K562 (cell line): ENCODE measurements around the gene RNASEH1. TPM values are rescaled to one million over a fixed set of nuclear protein-coding genes. Genes with fewer than 3 reads are reported as not detected.

Experiments used
- ARID4B ChIP-seq: sonication (generic); formaldehyde crosslinking; IDR thresholded peaks from 2 replicates; pipeline ENCODE4 v1.8.0; 2022; ENCODE audit warnings: mild to moderate bottlenecking, missing genetic modification reagents
- CEBPG ChIP-seq, 3 experiments: fragments of 200-800 bp in 1 of 3; sonication (Bioruptor generic) in 1 of 3; sonication (generic) in 1 of 3; formaldehyde crosslinking in 1 of 3; IDR thresholded peaks in 2 of 3; conservative IDR thresholded peaks in 1 of 3; 2 replicates each; pipeline versions ENCODE4 v1.6.1 to v1.8.0; 2016 to 2022; ENCODE audit warnings: missing compliant biosample characterization in 2 of 3, missing genetic modification characterization in 2 of 3, mild to moderate bottlenecking in 1 of 3, missing genetic modification reagents in 1 of 3
- CHD1 ChIP-seq: fragments of 200-600 bp; sonication (generic); IDR thresholded peaks from one replicate; pipeline ENCODE4 v1.6.1; 2012; ENCODE audit warnings: mild to moderate bottlenecking, moderate library complexity, low read length, inconsistent platforms
- FOXP1 ChIP-seq: sonication (generic); formaldehyde crosslinking; IDR thresholded peaks from 2 replicates; pipeline ENCODE4 v1.8.0; 2022; ENCODE audit warnings: mild to moderate bottlenecking, missing genetic modification reagents
- JUNB ChIP-seq: fragments of 450-650 bp; formaldehyde crosslinking; conservative IDR thresholded peaks from 2 replicates; pipeline ENCODE4 v1.4.0; 2020; ENCODE audit warnings: mild to moderate bottlenecking
- LARP7 ChIP-seq: fragments of 450-650 bp; IDR thresholded peaks from 2 replicates; pipeline ENCODE4 v1.6.1; 2016
- LCOR ChIP-seq: sonication (generic); formaldehyde crosslinking; IDR thresholded peaks from 2 replicates; pipeline ENCODE4 v1.8.0; 2022; ENCODE audit warnings: mild to moderate bottlenecking, missing genetic modification reagents
- NCOA1 ChIP-seq: fragments of 450-650 bp; IDR thresholded peaks from 2 replicates; pipeline ENCODE4 v1.6.1; 2016; ENCODE audit warnings: low read depth
- NFYB ChIP-seq: IDR thresholded peaks from 2 replicates; pipeline ENCODE4 v1.6.1; 2011; ENCODE audit warnings: mild to moderate bottlenecking, moderate library complexity; ENCODE audit not compliant: insufficient read length; ENCODE audit errors: extremely low read depth
- PKNOX1 ChIP-seq: fragments of 450-650 bp; IDR thresholded peaks from 2 replicates; pipeline ENCODE4 v1.6.1; 2016
- PTTG1 ChIP-seq: fragments of 450-650 bp; IDR thresholded peaks from 2 replicates; pipeline ENCODE4 v1.6.1; 2016; ENCODE audit warnings: low read depth, mild to moderate bottlenecking, missing genetic modification characterization, missing compliant biosample characterization
- RBM17 ChIP-seq: fragments of 200-400 bp; formaldehyde crosslinking; IDR thresholded peaks from 2 replicates; pipeline ENCODE4 v1.6.1; 2017; ENCODE audit warnings: low read depth, mild to moderate bottlenecking, low read length, borderline replicate concordance
- RCOR1 ChIP-seq, 2 experiments: IDR thresholded peaks; 2 replicates each; pipeline ENCODE4 v1.6.1; 2012; ENCODE audit warnings: low read depth in 2 of 2, low read length in 2 of 2, borderline replicate concordance in 1 of 2, improper control_type of control experiment in 1 of 2
- SMARCA4 ChIP-seq: fragments of 450-650 bp; IDR thresholded peaks from 2 replicates; pipeline ENCODE4 v1.6.1; 2016
- TCF3 ChIP-seq: sonication (generic); formaldehyde crosslinking; IDR thresholded peaks from 2 replicates; pipeline ENCODE4 v1.4.0; 2020; ENCODE audit warnings: mild to moderate bottlenecking, missing genetic modification reagents
- TCF7 ChIP-seq: sonication (generic); IDR thresholded peaks from 2 replicates; pipeline ENCODE4 v1.6.1; 2016; ENCODE audit warnings: antibody characterized with exemption, borderline replicate concordance
- TEAD4 ChIP-seq, 2 experiments: sonication (generic) in 1 of 2; formaldehyde crosslinking in 1 of 2; IDR thresholded peaks; 2 replicates each; pipeline versions ENCODE4 v1.6.1 to v1.8.0; 2012 to 2022; ENCODE audit warnings: borderline replicate concordance in 1 of 2, inconsistent platforms in 1 of 2, low read length in 1 of 2, mild to moderate bottlenecking in 1 of 2, missing genetic modification reagents in 1 of 2
- ZBTB2 ChIP-seq: fragments of 450-650 bp; IDR thresholded peaks from 2 replicates; pipeline ENCODE4 v1.6.1; 2016; ENCODE audit warnings: antibody characterized with exemption
- ZFP1 ChIP-seq: fragments of 450-650 bp; formaldehyde crosslinking; IDR thresholded peaks from 2 replicates; pipeline ENCODE4 v1.4.0; 2020; ENCODE audit warnings: mild to moderate bottlenecking, mixed read lengths
- ZNF184 ChIP-seq: sonication (generic); formaldehyde crosslinking; IDR thresholded peaks from 2 replicates; pipeline ENCODE4 v1.5.0; 2020; ENCODE audit warnings: missing genetic modification reagents
- ZNF408 ChIP-seq: fragments of 250-450 bp; sonication (Bioruptor Pico); IDR thresholded peaks from 2 replicates; pipeline ENCODE4 v1.4.0; 2020; ENCODE audit warnings: low read depth, mild to moderate bottlenecking, moderate library complexity
- ZNF561 ChIP-seq: fragments of 450-650 bp; formaldehyde crosslinking; conservative IDR thresholded peaks from 2 replicates; pipeline ENCODE4 v1.4.0; 2020; ENCODE audit warnings: mild to moderate bottlenecking, moderate library complexity
- ZNF57 ChIP-seq: fragments of 450-650 bp; formaldehyde crosslinking; IDR thresholded peaks from 2 replicates; pipeline ENCODE4 v1.4.0; 2020; ENCODE audit warnings: mild to moderate bottlenecking, moderate library complexity
- polyA plus RNA-seq, 8 experiments: library from polyadenylated mRNA; depleted of rRNA in 4 of 8; stranded (reverse) in 5 of 8; unstranded in 3 of 8; fragments of >200 nt; fragmentation: Nextera tagmentation in 2 of 8; fragmentation: Illumina TruSeq in 1 of 8; extraction: Ambion mirVana in 2 of 8; extraction: Trizol in 1 of 8; gene quantifications; 2 replicates each; pipeline versions ENCODE4 v1.2.1 to v1.2.3, GENCODE V29; 2011 to 2014; ENCODE audit warnings: inconsistent platforms in 1 of 8, missing spikeins in 1 of 8
- total RNA-seq, 7 experiments: library from RNA; depleted of rRNA in 6 of 7; stranded (reverse); fragments of >200 nt in 6 of 7; fragmentation: Illumina TruSeq in 2 of 7; extraction: Trizol in 2 of 7; gene quantifications; 2 replicates each; pipeline versions ENCODE4 v1.2.1 to v1.2.3, GENCODE V29; 2011 to 2021; ENCODE audit warnings: low replicate concordance in 1 of 7

RNASEH1 gene
- total and polyA plus RNA-seq, 9 of the 15 experiments (the other 6 are each of a cell fraction or from before 2014, with no cell fraction given): 25.7 to 47.5 (median 42.8) TPM

- no peak for TF ChIP-seq ARID4B (CRISPR knock-in tag)
- peak; percentile 73 for TF ChIP-seq TEAD4 (IDR thresholded peaks at IDR 0.05; ENCODE audit: low read length)
- no peak for TF ChIP-seq TEAD4 (CRISPR knock-in tag; IDR thresholded peaks at IDR 0.05; ENCODE audit: borderline replicate concordance)
- TF ChIP-seq ZBTB2: no peak
- no peak for TF ChIP-seq LARP7
- TF ChIP-seq NCOA1: no peak
- peak; percentile 79; the same call in 1 of the 2 replicates for TF ChIP-seq TCF7
- TF ChIP-seq RCOR1 (IDR thresholded peaks at IDR 0.05; ENCODE audit: borderline replicate concordance in 1 of 2, low read depth in 2 of 2, low read length in 2 of 2): peak; percentile 28 to 74; a peak in 3 of 4 replicates
- no peak for TF ChIP-seq ZNF184 (CRISPR knock-in tag)
- no peak for TF ChIP-seq NFYB
- TF ChIP-seq JUNB: no peak
- no peak for TF ChIP-seq RBM17
- no peak for TF ChIP-seq LCOR
- TF ChIP-seq TCF3 (CRISPR knock-in tag): peak; percentile 69
- peak; percentile 58 for TF ChIP-seq PKNOX1
- peak; percentile 32; the same call in 1 of the 2 replicates for TF ChIP-seq SMARCA4
- no peak for TF ChIP-seq ZNF57 (CRISPR knock-in tag)
- no peak for TF ChIP-seq FOXP1 (CRISPR knock-in tag)
- no peak for TF ChIP-seq CHD1
- no peak for TF ChIP-seq CEBPG (CRISPR knock-in tag; IDR thresholded peaks at IDR 0.05)
- no peak for TF ChIP-seq CEBPG (tag; conservative IDR thresholded peaks at IDR 0.05 in 1 of 2, IDR thresholded peaks at IDR 0.05 in 1 of 2)
- TF ChIP-seq ZNF561 (CRISPR knock-in tag): no peak
- no peak for TF ChIP-seq ZFP1
- TF ChIP-seq ZNF408 (CRISPR knock-in tag): no peak
- no peak for TF ChIP-seq PTTG1 (tag)
Measured at GRCh38 chr2:3584076-3584475, 25.9 kb upstream of the RNASEH1 start (continued).
